ENCODE measurements around the gene GABRB1. TPM values are rescaled to one million over a fixed set of nuclear protein-coding genes. Genes with fewer than 3 reads are reported as not detected.

GABRB1 gene
- total RNA-seq, 2 experiments from 2014 or later = not detected

GRCh38 chr4:47349326-47349725 lies 318.0 kb downstream of the GABRB1 start:
- intact Hi-C loops (cut with micrococcal nuclease) = no loop called here

GRCh38 chr4:47355568-47355967 lies 324.2 kb downstream of the GABRB1 start:
- Mint-ChIP-seq H3K36me3 (ENCODE audit: low read depth) (no peaks in the 10 kb centered on the region), H3K27ac (no peak overlapping the region), H3K27me3 (peaks cover 3% of the 10 kb centered on the region), H3K4me1 (ENCODE audit: low read depth) (no peaks in the 10 kb centered on the region), H3K9me3 (no peaks in the 10 kb centered on the region), H3K4me3 (no peak overlapping the region)
- ChIA-PET POLR2A (no interaction called here), CTCF (no interaction called here)
- no peak for TF ChIP-seq CTCF (IDR thresholded peaks at IDR 0.05)
- DNase-seq = no peak
- intact Hi-C loops (cut with micrococcal nuclease) = no loop called here
- ATAC-seq = no peak

More at GRCh38 chr4:47349326-47349725, 318.0 kb downstream of the GABRB1 start:
- no peaks in the 10 kb centered on the region for H3K9me3 Mint-ChIP-seq
- ATAC-seq = no peak
- no peak overlapping the region for H3K4me3 Mint-ChIP-seq
- ChIA-PET CTCF (no interaction called here), POLR2A (no interaction called here)
- TF ChIP-seq CTCF (IDR thresholded peaks at IDR 0.05) = no peak
- H3K27ac Mint-ChIP-seq = no peak overlapping the region
- H3K4me1 Mint-ChIP-seq (ENCODE audit: low read depth) = no peaks in the 10 kb centered on the region
- H3K27me3 Mint-ChIP-seq = peaks cover 12% of the 10 kb centered on the region
- H3K36me3 Mint-ChIP-seq (ENCODE audit: low read depth) = no peaks in the 10 kb centered on the region
- no peak for DNase-seq

- intact Hi-C loops (cut with micrococcal nuclease) = no loop called here
- no peaks in the 10 kb centered on the region for H3K36me3 Mint-ChIP-seq (ENCODE audit: low read depth)
- H3K4me1 Mint-ChIP-seq (ENCODE audit: low read depth) = no peaks in the 10 kb centered on the region
- ChIA-PET CTCF (no interaction called here), POLR2A (no interaction called here)
- peaks cover 14% of the 10 kb centered on the region for H3K27me3 Mint-ChIP-seq
- no peak overlapping the region for H3K27ac Mint-ChIP-seq
- no peak for TF ChIP-seq CTCF (IDR thresholded peaks at IDR 0.05)
- H3K9me3 Mint-ChIP-seq = no peaks in the 10 kb centered on the region
- no peak for ATAC-seq
- H3K4me3 Mint-ChIP-seq = no peak overlapping the region
- no peak for DNase-seq
Observed at GRCh38 chr4:47359891-47360290, 328.5 kb downstream of the GABRB1 start.

GRCh38 chr4:47367761-47368160 lies 336.4 kb downstream of the GABRB1 start:
- no peaks in the 10 kb centered on the region for H3K36me3 Mint-ChIP-seq (ENCODE audit: low read depth)
- H3K27ac Mint-ChIP-seq = no peak overlapping the region
- H3K27me3 Mint-ChIP-seq = peaks cover 4% of the 10 kb centered on the region
- DNase-seq (no peak), ATAC-seq (no peak)
- peaks cover 2% of the 10 kb centered on the region for H3K9me3 Mint-ChIP-seq
- no peak for TF ChIP-seq CTCF (IDR thresholded peaks at IDR 0.05)
- CTCF ChIA-PET = no interaction called here
- intact Hi-C loops (cut with micrococcal nuclease) = no loop called here
- POLR2A ChIA-PET = no interaction called here
- H3K4me3 Mint-ChIP-seq = no peak overlapping the region
- H3K4me1 Mint-ChIP-seq (ENCODE audit: low read depth) = no peaks in the 10 kb centered on the region

- DNase-seq (no peak), ATAC-seq (no peak)
- Mint-ChIP-seq H3K9me3 (peaks cover 2% of the 10 kb centered on the region), H3K36me3 (ENCODE audit: low read depth) (no peaks in the 10 kb centered on the region), H3K27me3 (peaks cover 5% of the 10 kb centered on the region), H3K4me3 (no peak overlapping the region), H3K27ac (no peak overlapping the region), H3K4me1 (ENCODE audit: low read depth) (no peaks in the 10 kb centered on the region)
- POLR2A ChIA-PET = interaction anchor here (0.7 kb wide), 1 partner anchor 704 kb away, joined by 3 read pairs; no protein-coding TSS in a partner anchor
- intact Hi-C loops (cut with micrococcal nuclease) = no loop called here
- no peak for TF ChIP-seq CTCF (IDR thresholded peaks at IDR 0.05)
- CTCF ChIA-PET = no interaction called here
Observed at GRCh38 chr4:47368211-47368610, 336.8 kb downstream of the GABRB1 start.
